H1 (cell line): ENCODE measurements around the gene ELMO3. TPM values are rescaled to one million over a fixed set of nuclear protein-coding genes. Genes with fewer than 3 reads are reported as not detected.

Source experiments
- CTCF ChIA-PET: fragments of 300-600 bp; sonication (Branson Sonifier 250); formaldehyde crosslinking; loops from one replicate; lab custom pipeline; 2021; ENCODE audit not compliant: partially characterized antibody; lab: Charles Lee
- POLR2A ChIA-PET: fragments of 300-600 bp; sonication (Branson Sonifier 250); formaldehyde crosslinking; loops from one replicate; lab custom pipeline; 2021; ENCODE audit warnings: inconsistent platforms; ENCODE audit not compliant: partially characterized antibody; lab: Charles Lee
- DNase-seq, 2 experiments: peaks; one replicate each; pipeline versions ENCODE4 v3.0.0 to v3.0.0-alpha.2; 2010 to 2022; ENCODE audit warnings: low spot score in 2 of 2, low read depth in 1 of 2, mixed read lengths in 1 of 2
- FAIRE-seq: peaks from 2 replicates; lab custom pipeline; 2011; peaks lifted over from hg19 to GRCh38; lab: Jason Lieb, UNC
- H2AFZ ChIP-seq: 2 replicates; pipeline ENCODE4 v1.8.1; 2012; ENCODE audit warnings: low read length, inconsistent platforms
- H2AK5ac ChIP-seq: 2 replicates; pipeline ENCODE4 v1.6.1; 2013; ENCODE audit warnings: low read depth, low read length
- H2BK120ac ChIP-seq: replicated peaks from 2 replicates; pipeline ENCODE3; 2013; ENCODE audit warnings: low read depth, low read length, inconsistent platforms
- H2BK12ac ChIP-seq: 2 replicates; pipeline ENCODE4 v1.6.1; 2013; ENCODE audit warnings: low read depth, low read length
- H2BK15ac ChIP-seq: 2 replicates; pipeline ENCODE4 v1.6.1; 2013; ENCODE audit warnings: low read length
- H2BK20ac ChIP-seq: 2 replicates; pipeline ENCODE4 v1.6.1; 2013; ENCODE audit warnings: low read length
- H2BK5ac ChIP-seq: 2 replicates; pipeline ENCODE4 v1.6.1; 2013; ENCODE audit warnings: low read depth, low read length
- H3K14ac ChIP-seq: 2 replicates; pipeline ENCODE4 v1.6.1; 2013; ENCODE audit warnings: inconsistent platforms; ENCODE audit not compliant: insufficient read length
- H3K18ac ChIP-seq: 2 replicates; pipeline ENCODE4 v1.6.1; 2013; ENCODE audit warnings: low read length; ENCODE audit errors: extremely low read depth
- H3K23ac ChIP-seq: 2 replicates; pipeline ENCODE4 v1.6.1; 2013; ENCODE audit warnings: inconsistent platforms; ENCODE audit not compliant: insufficient read length
- H3K23me2 ChIP-seq: 2 replicates; pipeline ENCODE4 v1.6.1; 2013; ENCODE audit warnings: low read depth, low read length
- H3K27ac ChIP-seq: 2 replicates; pipeline ENCODE4 v1.6.1; 2011; ENCODE audit warnings: low read depth, low read length, inconsistent platforms
- H3K27me3 ChIP-seq, 4 experiments: replicated peaks in 1 of 4; 1 replicate in 1 of 4; 2 replicates in 3 of 4; pipeline versions ENCODE4 v1.6.1 to v1.8.1; 2011 to 2013; ENCODE audit warnings: low read length in 3 of 4, mild to moderate bottlenecking in 3 of 4, inconsistent platforms in 2 of 4, mixed read lengths in 2 of 4, moderate library complexity in 1 of 4; ENCODE audit not compliant: control insufficient read depth in 3 of 4, insufficient read depth in 3 of 4; ENCODE audit errors: extremely low read depth in 1 of 4
- H3K36me3 ChIP-seq, 4 experiments: 2 replicates each; pipeline versions ENCODE4 v1.6.1 to v1.8.1; 2011 to 2013; ENCODE audit warnings: mild to moderate bottlenecking in 4 of 4, low read length in 3 of 4, moderate library complexity in 2 of 4, control low read depth in 1 of 4, inconsistent platforms in 1 of 4; ENCODE audit not compliant: insufficient read depth in 4 of 4, control insufficient read depth in 2 of 4
- H3K4ac ChIP-seq: replicated peaks from 2 replicates; pipeline ENCODE3; 2013; ENCODE audit warnings: low read length, low read depth, mixed read lengths, inconsistent platforms; ENCODE audit not compliant: insufficient read length
- H3K4me1 ChIP-seq, 4 experiments: replicated peaks in 1 of 4; 1 replicate in 1 of 4; 2 replicates in 3 of 4; pipeline versions ENCODE4 v1.6.1 to v1.8.1; 2011 to 2013; ENCODE audit warnings: low read length in 3 of 4, inconsistent platforms in 2 of 4, mixed read lengths in 1 of 4; ENCODE audit not compliant: insufficient read depth in 4 of 4, control insufficient read depth in 3 of 4
- H3K4me2 ChIP-seq, 2 experiments: 2 replicates each; pipeline versions ENCODE4 v1.6.1 to v1.8.1; 2011 to 2013; ENCODE audit warnings: low read depth in 2 of 2, low read length in 2 of 2, control low read depth in 1 of 2, inconsistent platforms in 1 of 2, mild to moderate bottlenecking in 1 of 2; ENCODE audit not compliant: insufficient read depth in 1 of 2
- H3K4me3 ChIP-seq, 4 experiments: fragments of 200-600, 300-600 bp in 1 of 4; sonication (generic), shearing (Covaris generic), sonication (Bioruptor Twin) in 1 of 4; 2 replicates each; pipeline versions ENCODE4 v1.5.1 to v1.8.1; 2011 to 2016; ENCODE audit warnings: low read length in 4 of 4, low read depth in 3 of 4, control low read depth in 2 of 4, inconsistent platforms in 2 of 4, mild to moderate bottlenecking in 2 of 4, mixed read lengths in 1 of 4, moderate library complexity in 1 of 4; ENCODE audit not compliant: insufficient read depth in 2 of 4; ENCODE audit errors: extremely low read depth in 1 of 4
- H3K56ac ChIP-seq: replicated peaks from 2 replicates; pipeline ENCODE3; 2013; ENCODE audit warnings: low read depth, mild to moderate bottlenecking, mixed read lengths, low read length, inconsistent platforms; ENCODE audit not compliant: insufficient read length
- H3K79me1 ChIP-seq: 2 replicates; pipeline ENCODE4 v1.6.1; 2013; ENCODE audit warnings: low read depth, low read length, control low read depth
- H3K79me2 ChIP-seq, 2 experiments: 2 replicates each; pipeline versions ENCODE4 v1.6.1 to v1.8.1; 2012 to 2013; ENCODE audit warnings: low read length in 2 of 2, mild to moderate bottlenecking in 2 of 2, inconsistent platforms in 1 of 2; ENCODE audit not compliant: insufficient read depth in 2 of 2, control insufficient read depth in 1 of 2
- H3K9ac ChIP-seq, 4 experiments: replicated peaks in 1 of 4; 1 replicate in 1 of 4; 2 replicates in 3 of 4; pipeline versions ENCODE4 v1.6.1 to v1.8.1; 2011 to 2013; ENCODE audit warnings: low read depth in 3 of 4, low read length in 3 of 4, control low read depth in 2 of 4, mild to moderate bottlenecking in 2 of 4, moderate library complexity in 2 of 4, inconsistent platforms in 1 of 4; ENCODE audit errors: extremely low read depth in 1 of 4
- H3K9me3 ChIP-seq, 2 experiments: 2 replicates each; pipeline versions ENCODE4 v1.6.1 to v1.8.1; 2012 to 2013; ENCODE audit warnings: mild to moderate bottlenecking in 2 of 2, moderate library complexity in 2 of 2, control low read depth in 1 of 2, inconsistent platforms in 1 of 2, low read depth in 1 of 2, low read length in 1 of 2, mixed read lengths in 1 of 2; ENCODE audit not compliant: insufficient read depth in 2 of 2
- H4K20me1 ChIP-seq, 2 experiments: replicated peaks in 1 of 2; 2 replicates each; pipeline versions ENCODE3 to v1.8.1; 2011 to 2013; ENCODE audit warnings: inconsistent platforms in 2 of 2, low read length in 2 of 2, mild to moderate bottlenecking in 1 of 2; ENCODE audit not compliant: insufficient read depth in 2 of 2, control insufficient read depth in 1 of 2
- H4K5ac ChIP-seq: 2 replicates; pipeline ENCODE4 v1.6.1; 2013; ENCODE audit warnings: low read length, low read depth, mixed read lengths, inconsistent platforms; ENCODE audit not compliant: insufficient read length
- H4K8ac ChIP-seq: 2 replicates; pipeline ENCODE4 v1.8.0; 2013; ENCODE audit warnings: mild to moderate bottlenecking, moderate library complexity, low read length, inconsistent platforms; ENCODE audit not compliant: insufficient read depth; ENCODE audit errors: extremely low read depth
- H4K91ac ChIP-seq: replicated peaks from 2 replicates; pipeline ENCODE3; 2013; ENCODE audit warnings: low read length, mixed read lengths, inconsistent platforms; ENCODE audit not compliant: insufficient read length
- BCL11A ChIP-seq, 2 experiments: IDR thresholded peaks; one replicate each; pipeline ENCODE4 v1.6.1; 2011; ENCODE audit warnings: low read depth in 2 of 2, low read length in 2 of 2, mild to moderate bottlenecking in 2 of 2
- WGBS, 2 experiments: shearing (Covaris generic) in 1 of 2; methylation state at CpG; one replicate each; pipeline versions ENCODE4 v1.1.6 to v1.1.7; 2013 to 2015; ENCODE audit warnings: low lambda C conversion rate in 2 of 2, mixed read lengths in 2 of 2, inconsistent platforms in 1 of 2, low coverage in 1 of 2, missing lambda C conversion rate in 1 of 2; ENCODE audit not compliant: insufficient replicate concordance in 2 of 2, insufficient coverage in 1 of 2, insufficient read length in 1 of 2; ENCODE audit errors: extremely low coverage in 1 of 2, missing lambda C conversion rate in 1 of 2; 5-methylcytosine and 5-hydroxymethylcytosine counted together
- polyA plus RNA-seq, 7 experiments: library from polyadenylated mRNA; depleted of rRNA in 3 of 7; stranded (reverse) in 5 of 7; unstranded in 2 of 7; fragments of >200 nt in 5 of 7; fragments of 200-250 nt in 2 of 7; gene quantifications; 1 replicate in 5 of 7; 2 replicates in 1 of 7; 4 replicates in 1 of 7; pipeline versions ENCODE4 v1.2.1 to v1.2.3, GENCODE V29; 2011 to 2013; ENCODE audit warnings: missing spikeins in 2 of 7, mixed read lengths in 2 of 7
- total RNA-seq: library from RNA; stranded (reverse); fragmentation: NEBNext Ultra II Directional; extraction: Animal tissue kit (Norgen Biotek cat#: 25700); gene quantifications from 2 replicates; pipeline ENCODE4 v1.2.1, GENCODE V29; 2021

The ELMO3 gene
- total and polyA plus RNA-seq, 2 of the 8 experiments (the other 6 are each of a cell fraction or from before 2014, with no cell fraction given): 9.6 to 10.9 TPM

DNA sequence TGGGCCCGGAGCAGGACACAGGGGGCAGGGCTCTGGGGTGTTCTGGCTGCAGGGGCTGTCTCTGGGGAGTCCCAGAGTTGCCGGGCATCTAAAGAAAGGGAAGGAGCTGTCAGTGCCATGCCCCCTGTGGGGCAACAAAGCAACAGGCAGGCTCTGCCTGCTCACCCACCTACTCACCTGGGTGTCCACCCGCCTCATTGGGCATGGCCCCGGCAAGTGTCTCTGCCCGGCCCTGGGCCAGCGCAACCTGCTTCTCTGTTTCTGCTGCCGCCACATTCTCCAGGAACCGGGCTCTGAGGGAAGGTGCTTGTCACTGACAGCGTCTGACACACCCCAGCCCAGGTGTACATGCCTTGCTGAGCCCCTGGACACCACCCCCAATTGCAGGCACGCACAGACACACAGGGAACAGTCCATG is 35.3 kb downstream of the ELMO3 start:
- Histone ChIP-seq H3K79me1 (peaks cover 4% of the 10 kb centered on the region), H3K4ac (no peak overlapping the region), H2BK12ac (no peak overlapping the region), H4K91ac (no peak overlapping the region), H3K27ac (no peak overlapping the region), H3K14ac (no peak overlapping the region), H3K4me1 (no peaks in the 10 kb centered on the region; a peak in 2 of 7 replicates), H3K23ac (no peak overlapping the region), H3K9ac (no peak overlapping the region), H2AK5ac (no peak overlapping the region), H3K27me3 (no peaks in the 10 kb centered on the region), H3K56ac (no peak overlapping the region), H3K18ac (no peak overlapping the region), H4K5ac (no peak overlapping the region), H3K36me3 (peaks cover 19 to 45% (median 36%) of the 10 kb centered on the region in 4 experiments; a peak in 7 of 8 replicates), H3K9me3 (no peaks in the 10 kb centered on the region), H4K20me1 (peaks cover 0 to 18% of the 10 kb centered on the region in 2 experiments), H2AFZ (no peak overlapping the region), H2BK120ac (no peak overlapping the region), H3K79me2 (no peaks in the 10 kb centered on the region), H3K4me3 (no peak overlapping the region), H4K8ac (no peak overlapping the region), H2BK15ac (no peak overlapping the region), H2BK20ac (no peak overlapping the region), H2BK5ac (no peak overlapping the region), H3K4me2 (no peak overlapping the region), H3K23me2 (no peaks in the 10 kb centered on the region)
- ChIA-PET POLR2A (interaction anchor here (0.7 to 11.2 kb wide), 7 partner anchors 13 to 187 kb away, joined by 3 to 111 read pairs (median 3); partner anchors contain the start of genes ELMO3, FHOD1 and SLC9A5), CTCF (interaction anchor here (0.6 to 2.9 kb wide), 4 partner anchors 12 to 264 kb away, joined by 3 to 12 read pairs (median 4); partner anchors contain the start of genes ELMO3 and FHOD1)
- DNase-seq: no peak
- WGBS, 2 experiments: 93% methylated on average over 6 of the region's 10 CpGs; no CpG with 5 or more reads in 1 of the 2 experiments
- no peak for FAIRE-seq
- TF ChIP-seq BCL11A (IDR thresholded peaks at IDR 0.05; ENCODE audit: low read depth in 2 of 2, low read length in 2 of 2): no peak
